Iris pigment epithelial cell (primary cell): ENCODE results near the gene ARTN.

Experiments
- DNase-seq: peaks from one replicate; pipeline ENCODE4 v3.0.0-alpha.2; 2011; ENCODE audit warnings: low read depth

ARTN gene

DNA sequence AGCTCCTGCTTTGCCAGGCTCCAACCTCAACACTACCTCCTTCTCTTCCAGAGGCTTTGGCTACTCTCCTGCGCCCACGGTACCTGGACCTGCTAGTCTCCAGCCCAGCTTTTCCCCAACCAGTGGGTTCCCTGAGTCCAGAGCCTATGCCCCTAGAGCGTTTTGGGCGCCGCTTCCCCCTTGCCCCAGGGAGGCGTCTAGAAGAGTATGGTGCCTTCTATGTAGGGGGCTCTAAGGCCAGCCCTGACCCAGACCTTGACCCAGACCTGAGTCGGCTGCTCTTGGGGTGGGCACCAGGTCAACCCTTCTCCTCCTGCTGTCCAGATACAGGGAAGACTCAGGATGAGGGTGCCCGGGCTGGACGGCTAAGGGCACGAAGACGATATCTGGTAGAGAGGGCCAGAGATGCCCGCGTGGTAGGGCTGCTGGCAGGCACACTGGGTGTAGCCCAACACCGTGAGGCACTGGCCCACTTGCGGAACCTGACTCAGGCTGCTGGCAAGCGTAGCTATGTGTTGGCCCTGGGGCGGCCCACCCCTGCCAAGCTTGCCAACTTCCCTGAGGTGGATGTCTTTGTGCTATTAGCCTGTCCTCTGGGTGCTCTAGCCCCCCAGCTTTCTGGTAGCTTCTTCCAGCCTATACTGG, 37.9 kb downstream of the ARTN start:
- DNase-seq = no peak

DNA sequence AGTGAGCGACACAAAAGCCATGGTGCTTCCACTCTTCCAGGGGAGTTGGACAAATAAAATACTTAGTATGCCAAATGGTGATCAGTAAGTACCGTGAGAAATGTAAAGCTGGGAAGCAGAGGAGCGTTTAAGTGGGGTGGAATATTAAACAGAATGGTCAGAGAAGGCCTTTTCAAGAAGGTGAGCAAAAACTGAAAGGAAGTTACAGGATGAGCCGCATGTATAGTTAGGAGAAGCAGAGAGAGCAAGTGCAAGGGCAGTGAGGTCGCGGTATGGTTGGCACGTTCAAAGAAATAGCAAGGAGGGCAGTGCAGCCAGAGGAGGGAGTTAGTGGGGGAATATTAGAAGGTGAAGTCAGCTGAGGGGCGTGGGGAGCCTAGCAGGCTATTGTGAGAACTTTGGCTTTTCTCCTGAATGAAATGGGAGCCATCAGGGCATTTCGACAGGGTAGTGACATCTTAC, 40.4 kb downstream of the ARTN start:
- no peak for DNase-seq

DNA sequence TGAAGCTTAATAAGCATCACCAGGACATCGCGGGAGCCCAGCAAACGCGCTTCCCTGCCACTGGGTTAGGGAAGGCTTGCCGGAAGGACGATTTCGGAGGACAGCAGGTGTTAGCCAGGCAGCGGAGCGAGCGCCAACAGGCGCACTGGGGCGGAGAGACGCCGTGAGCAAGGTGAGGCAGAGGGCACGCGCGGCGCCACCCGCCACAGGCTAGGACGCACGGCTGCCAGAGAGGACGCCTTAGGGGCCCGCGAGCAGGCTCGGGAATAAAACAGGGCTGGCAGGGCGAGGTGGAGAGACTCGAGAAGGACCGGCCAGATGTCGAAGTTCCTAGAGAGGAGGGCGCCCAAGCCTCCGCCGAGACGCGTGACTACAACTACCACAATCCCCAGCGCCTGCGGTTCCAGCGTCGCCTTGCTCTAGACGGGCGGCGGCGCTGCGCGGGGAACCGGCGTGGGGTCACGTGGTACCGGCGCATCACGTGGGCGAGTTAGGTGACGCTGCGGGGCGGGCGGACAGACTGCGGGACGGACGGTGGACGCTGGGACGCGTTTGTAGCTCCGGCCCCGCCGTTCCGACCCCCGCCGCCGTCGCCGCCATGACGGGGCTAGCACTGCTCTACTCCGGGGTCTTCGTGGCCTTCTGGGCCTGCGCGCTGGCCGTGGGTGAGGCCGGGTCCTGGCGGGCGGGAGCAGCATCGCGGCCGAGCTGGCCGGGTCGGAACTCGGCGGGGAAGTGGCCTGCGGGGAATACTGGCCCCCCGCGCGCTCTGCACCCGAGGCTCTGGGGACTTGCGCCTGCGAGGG, 41.0 kb downstream of the ARTN start, which contains the start of gene ATP6V0B:
TSS of gene ATP6V0B (plus strand) at position 518 of the 806 bp plus-strand sequence. CDS start at position 599, 81 bp downstream.
- peak; percentile 95 for DNase-seq

DNA sequence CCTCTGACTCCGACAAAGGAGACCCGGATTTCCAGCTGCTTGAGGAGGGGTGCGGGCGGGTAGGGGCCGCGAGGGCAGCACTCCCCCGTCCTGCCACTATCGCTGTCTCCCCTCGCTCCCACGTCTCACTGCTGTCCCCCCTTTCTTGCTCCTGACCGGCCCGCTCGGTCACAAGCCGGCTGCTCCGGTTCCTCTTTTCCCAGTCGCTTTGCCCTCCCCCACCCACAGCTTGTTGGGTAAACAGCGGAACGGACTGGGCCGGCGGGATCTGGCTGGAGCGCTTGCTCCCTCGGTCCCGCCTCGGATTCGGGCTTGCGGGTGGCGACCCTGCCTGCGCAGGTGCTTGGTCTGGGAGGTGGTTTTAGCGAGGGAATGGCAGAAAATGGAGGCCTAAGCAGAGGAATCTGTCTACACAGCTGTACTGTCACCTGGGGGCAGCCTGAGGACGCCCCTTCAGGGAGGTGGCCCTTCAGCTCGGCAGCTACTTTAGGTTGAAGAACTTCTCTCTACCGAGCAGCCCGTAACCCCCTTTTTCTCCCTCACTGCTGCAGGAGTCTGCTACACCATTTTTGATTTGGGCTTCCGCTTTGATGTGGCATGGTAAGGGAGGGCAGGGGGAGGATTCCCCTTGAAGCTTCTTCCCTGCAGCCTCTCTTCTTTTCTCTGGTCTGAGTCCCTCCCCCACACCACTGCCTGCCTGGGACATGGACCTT, 41.8 kb downstream of the ARTN start:
- peak; percentile 39 for DNase-seq

DNA sequence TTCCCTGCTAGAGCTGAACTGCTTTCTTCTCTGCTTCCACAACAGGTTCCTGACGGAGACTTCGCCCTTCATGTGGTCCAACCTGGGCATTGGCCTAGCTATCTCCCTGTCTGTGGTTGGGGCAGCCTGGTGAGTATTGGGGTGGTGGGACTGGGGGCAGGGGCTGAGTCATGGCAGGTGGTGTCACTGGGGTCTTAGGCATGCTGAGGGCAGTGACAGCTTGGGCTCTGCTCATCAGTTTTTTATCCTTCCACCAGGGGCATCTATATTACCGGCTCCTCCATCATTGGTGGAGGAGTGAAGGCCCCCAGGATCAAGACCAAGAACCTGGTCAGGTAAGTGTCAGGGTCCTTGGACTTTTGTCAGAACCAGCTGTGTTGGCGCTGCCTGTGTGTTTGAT, 42.4 kb downstream of the ARTN start:
- DNase-seq = no peak

DNA sequence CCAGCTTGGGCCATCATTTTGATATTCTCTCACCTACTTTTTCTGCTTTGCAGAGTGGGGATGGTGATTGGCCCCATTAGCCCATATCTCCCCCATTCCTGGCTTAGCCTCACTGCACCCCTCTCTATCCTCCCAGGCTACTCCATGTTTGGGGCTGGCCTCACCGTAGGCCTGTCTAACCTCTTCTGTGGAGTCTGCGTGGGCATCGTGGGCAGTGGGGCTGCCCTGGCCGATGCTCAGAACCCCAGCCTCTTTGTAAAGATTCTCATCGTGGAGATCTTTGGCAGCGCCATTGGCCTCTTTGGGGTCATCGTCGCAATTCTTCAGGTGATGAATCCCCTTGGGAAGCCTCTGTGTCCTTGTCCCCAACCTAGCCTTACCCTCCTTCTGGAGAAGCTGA, 43.3 kb downstream of the ARTN start:
- DNase-seq = no peak

DNA sequence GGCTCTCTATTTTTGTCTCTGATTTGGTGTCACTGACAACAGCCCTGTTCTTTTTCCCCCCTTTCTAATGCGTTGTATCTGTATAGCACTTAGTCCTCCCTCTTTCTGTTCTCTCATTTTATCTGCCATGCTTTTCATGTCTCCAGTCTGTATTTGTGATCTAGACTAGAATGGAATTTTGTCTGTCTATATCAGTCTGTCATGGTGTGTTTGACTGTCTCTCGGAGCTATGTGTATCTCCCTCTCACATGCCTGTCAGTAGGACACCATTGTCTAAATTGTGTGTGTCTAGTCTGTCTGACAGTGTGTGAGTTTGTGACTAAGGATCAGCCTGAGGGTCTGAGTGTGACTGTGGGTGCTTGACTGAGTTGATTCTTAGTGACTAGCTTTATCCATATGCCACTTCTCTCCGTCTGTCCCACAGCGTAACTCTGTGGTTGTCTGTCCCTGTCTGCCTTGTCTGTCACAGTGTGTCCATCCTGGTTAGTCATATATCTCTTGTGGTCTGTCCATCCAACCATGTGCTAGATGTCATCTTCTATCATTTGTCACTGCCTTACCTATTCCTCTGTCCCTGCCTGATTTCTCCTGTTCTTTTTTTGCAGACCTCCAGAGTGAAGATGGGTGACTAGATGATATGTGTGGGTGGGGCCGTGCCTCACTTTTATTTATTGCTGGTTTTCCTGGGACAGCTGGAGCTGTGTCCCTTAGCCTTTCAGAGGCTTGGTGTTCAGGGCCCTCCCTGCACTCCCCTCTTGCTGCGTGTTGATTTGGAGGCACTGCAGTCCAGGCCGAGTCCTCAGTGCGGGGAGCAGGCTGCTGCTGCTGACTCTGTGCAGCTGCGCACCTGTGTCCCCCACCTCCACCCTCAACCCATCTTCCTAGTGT, 44.0 kb downstream of the ARTN start:
- DNase-seq = no peak

DNA sequence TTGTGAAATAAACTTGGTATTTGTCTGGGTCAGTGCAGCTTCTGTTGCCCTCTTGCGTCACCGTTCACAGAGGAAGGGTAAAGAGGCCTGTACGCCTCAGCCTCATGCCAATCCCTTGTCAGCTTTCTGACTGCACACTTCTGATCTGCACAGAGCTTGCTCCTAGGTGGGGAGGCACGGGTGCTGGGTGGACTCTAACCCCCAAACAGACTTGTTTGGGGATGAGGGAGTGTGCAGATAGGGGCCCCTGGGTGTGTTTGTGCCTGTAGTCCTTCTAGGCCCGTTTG, 44.6 kb downstream of the ARTN start:
- DNase-seq = no peak

DNA sequence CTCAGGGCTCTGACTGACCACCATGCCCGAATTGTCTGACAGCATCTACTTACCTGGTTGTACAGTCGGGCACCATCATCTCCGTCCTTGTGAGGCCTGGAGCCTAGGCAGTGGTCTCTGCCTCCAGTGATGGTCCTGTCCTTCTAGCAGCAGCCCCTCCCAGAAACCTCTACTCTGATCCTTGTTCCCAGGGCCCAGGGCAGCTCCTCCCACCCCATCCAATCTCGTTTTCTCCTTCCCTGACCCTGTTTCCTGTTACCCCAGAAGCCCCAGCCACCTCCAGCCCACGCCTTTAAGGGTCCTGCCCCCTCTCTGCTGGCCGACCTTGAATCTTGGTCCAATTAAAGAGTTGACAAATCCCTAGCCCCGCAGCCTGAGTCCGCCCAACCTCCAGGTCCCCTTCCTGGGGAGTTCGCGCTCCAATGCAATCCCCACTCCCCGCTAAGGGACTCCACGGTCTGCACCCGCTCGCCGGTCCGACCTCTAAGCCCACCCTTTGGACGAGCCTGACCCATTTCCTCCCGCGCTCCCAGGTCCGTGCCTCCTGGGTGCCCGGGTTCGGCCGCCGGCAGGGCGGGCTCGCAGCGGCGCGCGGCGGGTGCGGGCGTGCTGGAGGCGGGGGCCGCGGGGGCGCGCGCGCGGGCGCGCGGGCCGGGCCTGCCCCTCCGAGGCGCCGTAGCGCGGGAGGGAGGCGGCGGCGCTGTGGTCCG, 45.1 kb downstream of the ARTN start, which contains the start of gene B4GALT2:
TSS of gene B4GALT2 (plus strand) at position 660 of the 710 bp plus-strand sequence. CDS start 1,951 bp downstream, outside the sequence.
- peak; percentile 26 for DNase-seq

DNA sequence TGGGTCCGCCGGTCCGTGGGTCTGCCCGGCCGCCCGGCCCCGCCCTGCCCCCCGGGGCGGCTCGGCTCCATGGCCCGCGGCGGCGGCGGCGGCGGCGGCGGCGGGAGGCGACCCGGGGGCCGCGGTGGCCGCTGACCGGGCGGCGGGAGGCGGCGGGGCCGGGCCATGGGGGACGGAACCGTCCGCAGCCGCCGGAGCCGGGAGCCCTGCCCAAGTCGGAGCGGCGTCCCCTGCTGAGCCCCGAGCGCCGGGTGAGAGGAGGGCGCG, 45.6 kb downstream of the ARTN start:
- no peak for DNase-seq

DNA sequence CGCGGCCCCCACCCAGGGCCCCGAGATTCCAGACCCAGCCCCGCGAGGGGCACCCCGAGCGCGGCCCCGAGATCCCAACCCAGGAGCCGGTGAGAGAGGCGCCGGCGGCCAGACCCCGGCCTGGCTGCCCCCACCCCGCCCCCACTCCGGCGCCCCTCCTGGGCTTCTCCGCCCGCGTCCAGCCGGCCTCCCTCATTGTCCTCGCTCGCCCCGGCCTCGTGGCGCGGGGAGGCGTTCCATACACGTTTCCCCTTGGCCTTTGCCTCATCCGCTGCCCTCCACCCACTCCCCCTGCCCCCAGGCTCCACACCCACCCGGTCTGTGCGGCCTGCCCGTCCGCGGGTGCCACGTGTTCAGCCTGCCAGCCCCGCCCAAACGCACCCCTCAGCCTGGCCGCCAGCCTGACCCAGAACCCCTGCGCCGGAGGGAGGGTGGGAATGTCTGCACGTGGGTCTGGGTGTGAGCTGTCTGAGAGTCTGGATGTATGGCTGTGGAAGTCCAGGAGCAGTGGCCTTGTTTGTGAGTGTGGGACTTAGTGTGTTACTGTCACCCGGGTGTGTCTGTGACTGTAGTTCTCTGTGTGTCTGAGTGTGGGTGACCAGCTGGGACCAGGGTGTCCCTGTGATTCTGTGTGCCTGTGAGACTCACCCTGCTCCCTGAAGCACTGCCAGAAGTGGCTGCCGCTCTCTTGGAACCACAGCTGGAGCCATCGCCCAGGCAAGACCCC, 46.1 kb downstream of the ARTN start:
- DNase-seq = peak; percentile 63

DNA sequence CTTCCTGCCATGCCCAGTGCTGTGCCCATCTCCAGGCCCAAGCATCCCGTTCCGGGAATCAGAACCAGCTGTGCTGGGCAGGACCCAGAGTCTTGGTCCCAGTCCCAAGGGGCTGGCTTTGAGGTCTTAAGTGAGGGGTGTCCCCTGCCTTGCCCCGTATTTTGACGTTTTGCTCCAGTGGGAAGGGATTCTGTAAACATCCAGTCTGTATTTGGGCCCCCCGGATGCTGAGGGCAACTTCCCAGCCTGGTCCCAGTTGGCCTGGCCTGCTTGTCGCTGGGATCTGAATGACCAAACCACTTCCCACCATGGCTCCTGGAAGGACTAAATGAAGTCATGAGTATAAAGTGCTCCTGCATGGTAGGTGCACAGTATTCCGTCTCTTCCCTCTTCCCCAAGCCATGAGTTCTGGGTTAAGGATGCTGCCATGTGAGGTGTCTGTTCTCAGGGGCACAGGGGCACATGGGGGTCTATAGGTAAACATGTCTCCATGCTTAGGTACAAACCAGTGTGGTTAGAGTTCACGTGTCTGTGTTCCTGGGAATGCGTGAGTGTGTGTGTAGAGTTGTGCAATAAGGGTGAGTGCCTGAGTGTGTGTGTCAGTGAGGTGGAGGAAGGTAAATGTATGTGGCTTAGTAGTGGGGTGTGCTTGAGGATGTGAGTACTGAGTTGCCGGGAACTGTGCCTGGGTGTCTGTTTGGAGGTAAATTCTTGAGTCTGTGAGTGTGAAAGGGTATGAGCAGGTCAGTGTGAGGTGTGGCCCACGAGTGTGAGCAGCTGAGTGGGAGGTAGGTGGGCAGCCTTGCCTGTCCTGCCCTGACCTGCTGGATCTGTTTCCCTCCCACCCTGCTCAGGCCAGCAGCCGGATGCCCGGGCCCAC, 46.9 kb downstream of the ARTN start:
- DNase-seq = peak; percentile 69

DNA sequence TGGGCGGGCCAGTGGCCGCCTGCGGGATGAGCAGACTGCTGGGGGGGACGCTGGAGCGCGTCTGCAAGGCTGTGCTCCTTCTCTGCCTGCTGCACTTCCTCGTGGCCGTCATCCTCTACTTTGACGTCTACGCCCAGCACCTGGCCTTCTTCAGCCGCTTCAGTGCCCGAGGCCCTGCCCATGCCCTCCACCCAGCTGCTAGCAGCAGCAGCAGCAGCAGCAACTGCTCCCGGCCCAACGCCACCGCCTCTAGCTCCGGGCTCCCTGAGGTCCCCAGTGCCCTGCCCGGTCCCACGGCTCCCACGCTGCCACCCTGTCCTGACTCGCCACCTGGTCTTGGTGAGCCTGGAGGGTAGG, 47.5 kb downstream of the ARTN start:
- DNase-seq = no peak

DNA sequence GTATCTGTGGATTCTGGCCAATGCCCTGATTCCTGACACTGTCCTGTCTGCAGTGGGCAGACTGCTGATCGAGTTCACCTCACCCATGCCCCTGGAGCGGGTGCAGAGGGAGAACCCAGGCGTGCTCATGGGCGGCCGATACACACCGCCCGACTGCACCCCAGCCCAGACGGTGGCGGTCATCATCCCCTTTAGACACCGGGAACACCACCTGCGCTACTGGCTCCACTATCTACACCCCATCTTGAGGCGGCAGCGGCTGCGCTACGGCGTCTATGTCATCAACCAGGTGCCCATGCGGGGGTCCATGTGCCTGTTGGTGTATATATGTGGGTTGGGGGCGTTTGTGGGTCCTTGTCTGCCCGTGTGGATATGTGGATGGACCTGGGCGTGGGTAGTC, 48.0 kb downstream of the ARTN start:
- no peak for DNase-seq

DNA sequence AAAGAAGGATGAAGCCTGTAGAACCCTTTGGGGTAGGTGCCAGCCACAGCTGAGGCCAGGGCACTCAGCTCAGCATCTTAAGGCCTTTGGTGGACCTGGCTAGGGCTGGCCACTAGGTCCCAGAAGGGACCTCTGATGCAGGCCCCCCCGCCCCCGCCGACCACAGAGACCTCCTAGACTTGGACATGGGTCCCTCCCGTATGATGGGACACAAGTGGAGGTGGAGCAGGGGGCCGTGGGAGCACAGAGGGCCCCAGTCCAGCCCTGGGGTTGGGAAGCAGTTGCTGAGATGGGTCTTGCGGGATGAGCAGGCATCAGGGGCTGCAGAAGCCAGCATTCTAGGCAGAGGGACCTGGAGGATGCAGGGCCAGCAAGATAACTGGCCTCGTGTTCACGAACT, 48.6 kb downstream of the ARTN start:
- DNase-seq = no peak

DNA sequence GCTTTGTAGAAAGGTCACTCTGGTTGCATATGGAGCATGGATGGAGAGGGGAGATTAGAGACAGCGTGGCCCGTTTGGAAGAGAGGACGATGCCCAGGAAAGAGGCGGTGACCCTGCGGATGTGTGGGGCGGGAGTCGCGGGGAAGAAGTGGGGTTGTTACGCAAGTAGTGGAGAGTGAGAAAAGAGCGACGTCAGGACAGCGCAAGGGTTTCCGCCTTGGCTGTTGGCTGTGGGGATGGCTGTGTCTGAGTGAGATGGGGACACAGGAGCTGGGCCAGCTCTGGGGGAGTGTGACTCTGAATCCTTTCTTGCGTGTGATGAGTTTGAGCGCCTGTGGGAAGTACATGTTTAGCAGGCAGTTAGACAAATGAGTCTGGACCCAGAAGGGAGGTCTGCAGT, 49.2 kb downstream of the ARTN start:
- DNase-seq = no peak

DNA sequence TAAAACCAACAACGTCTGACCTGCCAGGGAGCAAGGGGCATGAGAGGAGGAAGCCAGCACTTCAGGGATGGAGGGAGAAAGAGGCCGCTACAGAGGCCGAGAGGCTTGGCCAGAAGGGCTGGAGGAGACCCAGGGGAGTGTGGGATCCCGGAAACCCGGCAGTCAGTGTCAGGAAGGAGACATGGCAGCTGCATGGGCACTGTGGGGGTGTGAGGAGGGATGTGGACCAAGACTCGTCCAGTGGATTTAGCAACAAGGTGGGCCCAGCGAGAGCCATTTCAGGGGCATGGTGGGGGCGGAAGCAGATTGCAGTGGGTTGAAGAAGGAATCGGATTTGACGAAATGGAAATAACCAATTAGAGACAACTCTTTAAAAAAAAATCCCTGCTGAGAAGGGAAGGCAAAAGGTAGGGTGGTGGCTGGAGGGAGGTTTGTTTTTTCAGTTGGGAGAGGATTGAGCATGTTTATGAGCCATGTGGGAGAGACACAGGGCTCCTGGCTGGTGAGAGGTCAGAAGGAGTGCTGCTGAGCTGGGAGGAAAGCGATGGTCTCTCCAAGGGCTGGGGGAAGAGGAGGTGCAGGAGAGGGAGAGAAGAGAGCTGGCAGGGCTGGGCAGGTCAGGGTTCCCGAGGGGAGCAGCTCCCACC, 49.8 kb downstream of the ARTN start:
- DNase-seq = no peak

DNA sequence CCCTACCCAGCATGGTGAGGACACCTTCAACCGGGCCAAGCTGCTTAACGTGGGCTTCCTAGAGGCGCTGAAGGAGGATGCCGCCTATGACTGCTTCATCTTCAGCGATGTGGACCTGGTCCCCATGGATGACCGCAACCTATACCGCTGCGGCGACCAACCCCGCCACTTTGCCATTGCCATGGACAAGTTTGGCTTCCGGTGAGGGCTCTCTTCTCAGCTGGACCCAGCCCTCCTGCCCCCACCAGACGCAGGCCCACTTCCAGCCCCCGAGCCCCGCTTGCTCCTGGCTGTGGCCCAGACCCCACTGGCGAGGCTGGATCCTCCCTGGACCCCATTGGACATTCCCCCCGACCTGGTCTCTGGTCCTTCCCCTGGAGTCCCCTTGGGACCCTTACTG, 51.3 kb downstream of the ARTN start:
- no peak for DNase-seq

DNA sequence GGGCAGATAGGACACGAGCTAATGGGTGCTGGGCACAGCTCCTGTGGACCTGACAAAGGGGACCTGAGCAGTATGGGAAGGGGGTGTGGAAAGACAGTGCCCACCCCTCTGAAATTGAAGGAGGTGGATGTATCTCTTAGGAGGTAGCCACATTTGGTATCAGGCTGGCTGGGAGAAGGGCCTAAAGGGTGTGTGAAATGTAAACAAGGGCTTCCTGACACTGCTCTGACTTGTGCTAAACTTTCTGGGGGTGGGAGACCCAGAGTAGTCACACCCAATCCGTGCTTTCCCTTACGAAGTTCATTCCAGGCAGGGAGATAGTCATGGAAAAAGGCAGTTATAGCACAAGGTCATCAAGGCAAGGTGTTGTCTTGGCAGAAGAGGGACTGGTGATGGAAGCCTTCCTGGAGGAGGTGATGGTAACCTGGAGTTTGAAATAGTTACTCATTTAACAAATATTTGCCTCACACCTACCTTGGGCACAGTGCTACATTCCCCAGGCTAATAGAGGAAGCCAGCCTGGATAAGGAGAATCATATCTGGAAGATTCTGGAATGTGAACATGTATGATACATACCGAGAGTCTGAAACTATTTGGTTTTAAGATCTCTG, 52.5 kb downstream of the ARTN start:
- no peak for DNase-seq
